Transverse colon (tissue), 4 donors: ENCODE results near the gene PBX1. TPM values are rescaled to one million over a fixed set of nuclear protein-coding genes. Genes with fewer than 3 reads are reported as not detected.

ENCODE experiments used
- DNase-seq: peaks from one replicate; pipeline ENCODE4 v3.0.0-alpha.2; 2019
- H3K27ac ChIP-seq, 4 donors: fragments of 200-600 bp; sonication (generic); 2 replicates each; pipeline ENCODE4 v1.5.1; 2016 to 2018; ENCODE audit warnings: inconsistent platforms in 4 of 4
- H3K27me3 ChIP-seq: fragments of 200-600 bp; sonication (generic); 2 replicates; pipeline ENCODE4 v1.5.1; 2017; ENCODE audit warnings: inconsistent platforms
- H3K36me3 ChIP-seq, 4 donors: fragments of 200-600 bp; sonication (generic); 2 replicates each; pipeline ENCODE4 v1.5.1; 2017 to 2019; ENCODE audit warnings: inconsistent platforms in 4 of 4
- H3K4me1 ChIP-seq, 4 donors: fragments of 200-600 bp; sonication (generic); 2 replicates each; pipeline ENCODE4 v1.5.1; 2017 to 2020; ENCODE audit warnings: inconsistent platforms in 4 of 4
- H3K4me3 ChIP-seq, 4 donors: fragments of 200-600 bp; sonication (generic); 1 replicate in 1 of 4; 2 replicates in 3 of 4; pipeline versions ENCODE4 v1.5.1 to v1.6.1; 2017 to 2019; ENCODE audit warnings: inconsistent platforms in 4 of 4
- H3K9me3 ChIP-seq, 2 donors: fragments of 200-600 bp; sonication (generic); 2 replicates each; pipeline ENCODE4 v1.5.1; 2017 to 2019; ENCODE audit warnings: inconsistent platforms in 2 of 2
- CTCF ChIP-seq, 5 experiments: fragments of 200-600 bp in 3 of 5; fragments of 450-650 bp in 2 of 5; sonication (generic) in 3 of 5; IDR thresholded peaks; 1 replicate in 2 of 5; 2 replicates in 3 of 5; pipeline ENCODE4 v1.5.1; 2016 to 2017; ENCODE audit warnings: antibody characterized with exemption in 5 of 5, inconsistent platforms in 3 of 5, mild to moderate bottlenecking in 2 of 5, moderate library complexity in 1 of 5
- EP300 ChIP-seq: sonication (generic); formaldehyde crosslinking; IDR thresholded peaks from one replicate; pipeline ENCODE4 v1.6.1; 2017; ENCODE audit warnings: antibody characterized with exemption, low read depth
- POLR2A ChIP-seq: fragments of 450-650 bp; IDR thresholded peaks from one replicate; pipeline ENCODE4 v1.6.1; 2016; ENCODE audit warnings: antibody characterized with exemption, mild to moderate bottlenecking, moderate library complexity
- POLR2AphosphoS5 ChIP-seq, 3 donors: sonication (generic); formaldehyde crosslinking; IDR thresholded peaks; one replicate each; pipeline ENCODE4 v1.6.1; 2016; ENCODE audit warnings: antibody characterized with exemption in 3 of 3
- WGBS, 2 donors: methylation state at CpG; one replicate each; pipeline ENCODE4 v1.1.5; 2018; ENCODE audit warnings: low coverage in 1 of 2; 5-methylcytosine and 5-hydroxymethylcytosine counted together
- in situ Hi-C, 4 donors: fragments of 200-750 bp; cut with MboI; loops; one replicate each; pipeline versions ENCODE4 v1.15.0 to v1.15.1; 2017; ENCODE audit warnings: low sequenced_read_pairs in 3 of 4, low pct_ligation_motif_present in 1 of 4, low pct_unique_long_range_greater_than_20kb in 1 of 4
- intact Hi-C: fragments of 100-400 bp; cut with DNase I; formaldehyde crosslinking; loops from one replicate; pipeline ENCODE4 v1.15.1; 2023; ENCODE audit warnings: low total_unique reads
- total RNA-seq, 4 donors: library from RNA; depleted of rRNA; stranded (reverse); fragments of >200 nt; gene quantifications; one replicate each; pipeline ENCODE4 v1.1.0, GENCODE V29; 2016

The PBX1 gene
- total RNA-seq, 4 donors from 2014 or later, result 46.8 to 77.2 (median 50.7) TPM

- TF ChIP-seq POLR2A, result no peak
- intact Hi-C loops (no loop called here), in situ Hi-C loops (no loop called here)
- Histone ChIP-seq H3K36me3 (no peaks in the 10 kb centered on the region), H3K4me1 (peaks cover 0 to 46% (median 18%) of the 10 kb centered on the region in 4 donors), H3K27ac (peak overlapping the region in 3 of 4 donors; percentile 10 to 32 (median 16)), H3K4me3 (no peak overlapping the region), H3K27me3 (no peaks in the 10 kb centered on the region), H3K9me3 (no peaks in the 10 kb centered on the region)
- no peak for DNase-seq
- WGBS, 2 donors, result 40 to 62% methylated on average over 2 to 7 of the region's 7 CpGs
These were observed 161.7 kb downstream of the PBX1 start for GRCh38 chr1:164720440-164721227.

GRCh38 chr1:164721228-164721496, 162.2 kb downstream of the PBX1 start:
- H3K36me3 ChIP-seq, result no peaks in the 10 kb centered on the region
- no peaks in the 10 kb centered on the region for H3K9me3 ChIP-seq
- in situ Hi-C loops, result no loop called here
- H3K4me3 ChIP-seq, result no peak overlapping the region
- peak overlapping the region in 2 of 4 donors; percentile 16 to 32 for H3K27ac ChIP-seq
- intact Hi-C loops, result no loop called here
- no peak for DNase-seq
- no peak for TF ChIP-seq EP300
- no peak for TF ChIP-seq POLR2AphosphoS5 (IDR thresholded peaks at IDR 0.05)
- H3K27me3 ChIP-seq, result no peaks in the 10 kb centered on the region
- peaks cover 0 to 49% (median 20%) of the 10 kb centered on the region in 4 donors for H3K4me1 ChIP-seq
- 43 to 47% methylated on average over 2 of the region's 2 CpGs for WGBS, 2 donors

- no peaks in the 10 kb centered on the region for H3K27me3 ChIP-seq
- in situ Hi-C loops, result no loop called here
- H3K9me3 ChIP-seq, result no peaks in the 10 kb centered on the region
- H3K27ac ChIP-seq, result peak overlapping the region in 1 of 4 donors; percentile 0
- intact Hi-C loops, result no loop called here
- TF ChIP-seq POLR2A (no peak), POLR2AphosphoS5 (IDR thresholded peaks at IDR 0.05) (no peak), CTCF (IDR thresholded peaks at IDR 0.05) (no peak), EP300 (no peak)
- peaks cover 0 to 42% (median 18%) of the 10 kb centered on the region in 4 donors for H3K4me1 ChIP-seq
- no peak for DNase-seq
- H3K36me3 ChIP-seq, result no peaks in the 10 kb centered on the region
- no peak overlapping the region for H3K4me3 ChIP-seq
- 70 to 80% methylated on average over 5 to 9 of the region's 9 CpGs for WGBS, 2 donors
These were observed 164.4 kb downstream of the PBX1 start for GRCh38 chr1:164723296-164723798.

GRCh38 chr1:164725401-164725800, 166.4 kb downstream of the PBX1 start:
- H3K27ac ChIP-seq, result peak overlapping the region in 2 of 4 donors; percentile 2 to 22
- no peaks in the 10 kb centered on the region for H3K36me3 ChIP-seq
- in situ Hi-C loops (no loop called here), intact Hi-C loops (no loop called here)
- no peaks in the 10 kb centered on the region for H3K9me3 ChIP-seq
- WGBS, 2 donors, result 57 to 61% methylated on average over 4 of the region's 4 CpGs
- no peak overlapping the region for H3K4me3 ChIP-seq
- peaks cover 0 to 34% (median 15%) of the 10 kb centered on the region in 4 donors for H3K4me1 ChIP-seq
- no peak for DNase-seq
- no peaks in the 10 kb centered on the region for H3K27me3 ChIP-seq
- TF ChIP-seq CTCF (IDR thresholded peaks at IDR 0.05) (no peak), POLR2A (no peak), EP300 (no peak), POLR2AphosphoS5 (IDR thresholded peaks at IDR 0.05) (no peak)

- Histone ChIP-seq H3K36me3 (no peaks in the 10 kb centered on the region), H3K27me3 (no peaks in the 10 kb centered on the region), H3K27ac (no peak overlapping the region), H3K4me1 (peaks cover 0 to 26% (median 12%) of the 10 kb centered on the region in 4 donors), H3K9me3 (no peaks in the 10 kb centered on the region), H3K4me3 (no peak overlapping the region)
- DNase-seq, result no peak
- TF ChIP-seq POLR2AphosphoS5 (IDR thresholded peaks at IDR 0.05), result peak in 1 of 3 donors; percentile 34
- TF ChIP-seq POLR2A, result no peak
- no peak for TF ChIP-seq CTCF (IDR thresholded peaks at IDR 0.05)
- no peak for TF ChIP-seq EP300
- in situ Hi-C loops, result no loop called here
- intact Hi-C loops, result no loop called here
- WGBS, 2 donors, result 58 to 70% methylated on average over 2 of the region's 2 CpGs
These were observed 167.3 kb downstream of the PBX1 start for GRCh38 chr1:164726235-164726634.
